Endothelial cell (in vitro differentiated cells): ENCODE data around the gene CDKN2AIP. TPM values are rescaled to one million over a fixed set of nuclear protein-coding genes. Genes with fewer than 3 reads are reported as not detected.

Experiments
- DNase-seq: peaks from one replicate; pipeline ENCODE4 v3.0.0; 2021; ENCODE audit warnings: low spot score
- H3K27ac Mint-ChIP-seq: one replicate; pipeline ENCODE4 v1.8.0; 2021; ENCODE audit warnings: mixed read lengths, inconsistent platforms; ENCODE audit not compliant: unreplicated experiment
- H3K27me3 Mint-ChIP-seq: one replicate; pipeline ENCODE4 v1.8.0; 2021; ENCODE audit warnings: mild to moderate bottlenecking, moderate library complexity, mixed read lengths, inconsistent platforms; ENCODE audit not compliant: unreplicated experiment
- H3K36me3 Mint-ChIP-seq: one replicate; pipeline ENCODE4 v1.8.0; 2021; ENCODE audit warnings: mild to moderate bottlenecking, low read depth, mixed read lengths, inconsistent platforms; ENCODE audit not compliant: unreplicated experiment
- H3K4me1 Mint-ChIP-seq: one replicate; pipeline ENCODE4 v1.8.0; 2021; ENCODE audit warnings: mild to moderate bottlenecking, mixed read lengths, inconsistent platforms; ENCODE audit not compliant: unreplicated experiment
- H3K4me3 Mint-ChIP-seq: one replicate; pipeline ENCODE4 v1.8.0; 2021; ENCODE audit warnings: mild to moderate bottlenecking, mixed read lengths, inconsistent platforms; ENCODE audit not compliant: unreplicated experiment
- H3K9me3 Mint-ChIP-seq: one replicate; pipeline ENCODE4 v1.8.0; 2021; ENCODE audit warnings: mixed read lengths, inconsistent platforms; ENCODE audit not compliant: unreplicated experiment
- CTCF ChIP-seq: fragments of 200-600 bp; sonication (generic); IDR thresholded peaks from one replicate; pipeline ENCODE4 v1.5.0; 2021; ENCODE audit warnings: antibody characterized with exemption; ENCODE audit not compliant: unreplicated experiment
- total RNA-seq: library from RNA; stranded (reverse); fragmentation: NEBNext Ultra II Directional; extraction: Animal tissue kit (Norgen Biotek cat#: 25700); gene quantifications from one replicate; pipeline ENCODE4 v1.2.1, GENCODE V29; 2021; ENCODE audit not compliant: unreplicated experiment

Gene CDKN2AIP
- total RNA-seq, 1 donor from 2014 or later = 22.0 TPM

DNA sequence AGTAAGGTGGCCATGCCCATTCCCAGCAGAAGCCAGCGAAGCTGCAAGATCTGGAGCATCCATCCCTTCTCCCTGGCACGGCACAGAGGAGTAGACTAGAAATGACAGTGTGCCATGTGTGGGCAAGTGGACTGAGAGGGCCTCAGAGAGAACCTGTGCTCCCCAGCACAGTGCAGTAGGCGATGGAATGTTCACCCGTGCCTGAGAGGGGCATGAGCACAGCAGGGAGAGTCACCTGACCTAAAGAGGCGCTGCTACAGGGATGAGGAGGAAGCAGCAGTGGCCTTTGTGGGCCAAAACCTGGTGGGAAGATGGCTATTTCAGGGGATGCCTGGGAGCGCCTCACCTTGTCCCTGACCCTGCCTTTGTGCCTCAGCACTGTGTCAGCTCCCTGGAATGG, 8.0 kb upstream of the CDKN2AIP start:
- H3K36me3 Mint-ChIP-seq = peaks cover 7% of the 10 kb centered on the region
- H3K4me1 Mint-ChIP-seq = peaks cover 36% of the 10 kb centered on the region
- no peak overlapping the region for H3K4me3 Mint-ChIP-seq
- H3K9me3 Mint-ChIP-seq = no peaks in the 10 kb centered on the region
- no peak for TF ChIP-seq CTCF
- H3K27ac Mint-ChIP-seq = no peak overlapping the region
- no peak for DNase-seq
- peaks cover 4% of the 10 kb centered on the region for H3K27me3 Mint-ChIP-seq

DNA sequence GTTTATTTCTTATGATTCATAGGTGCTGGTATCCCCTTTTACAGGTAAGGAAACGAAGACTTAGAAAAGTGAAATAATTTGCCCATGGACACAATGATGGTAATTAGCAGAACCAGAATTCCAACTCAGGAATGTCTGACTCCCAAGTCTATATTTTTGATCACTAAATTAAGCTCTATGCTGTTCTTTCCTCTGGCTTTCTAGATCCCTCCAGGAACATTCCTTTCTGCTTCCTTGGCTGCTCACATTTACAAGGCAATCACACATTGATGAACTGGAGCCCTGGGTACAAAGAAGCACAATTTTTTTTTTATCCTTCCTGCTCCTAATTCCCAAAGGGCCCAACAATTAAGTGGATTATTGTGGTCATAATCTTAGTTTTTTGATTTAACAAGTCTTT, 7.0 kb upstream of the CDKN2AIP start:
- peaks cover 42% of the 10 kb centered on the region for H3K4me1 Mint-ChIP-seq
- no peak overlapping the region for H3K4me3 Mint-ChIP-seq
- no peaks in the 10 kb centered on the region for H3K9me3 Mint-ChIP-seq
- H3K27ac Mint-ChIP-seq = no peak overlapping the region
- peaks cover 7% of the 10 kb centered on the region for H3K36me3 Mint-ChIP-seq
- DNase-seq = no peak
- H3K27me3 Mint-ChIP-seq = peaks cover 4% of the 10 kb centered on the region
- TF ChIP-seq CTCF = no peak

- Mint-ChIP-seq H3K27me3 (peaks cover 5% of the 10 kb centered on the region), H3K27ac (peak overlapping the region; percentile 90), H3K4me3 (no peak overlapping the region), H3K36me3 (peaks cover 7% of the 10 kb centered on the region), H3K4me1 (peaks cover 50% of the 10 kb centered on the region), H3K9me3 (no peaks in the 10 kb centered on the region)
- no peak for DNase-seq
- TF ChIP-seq CTCF = no peak
These were observed 5.8 kb upstream of the CDKN2AIP start for GRCh38 chr4:183438458-183439113.

DNA sequence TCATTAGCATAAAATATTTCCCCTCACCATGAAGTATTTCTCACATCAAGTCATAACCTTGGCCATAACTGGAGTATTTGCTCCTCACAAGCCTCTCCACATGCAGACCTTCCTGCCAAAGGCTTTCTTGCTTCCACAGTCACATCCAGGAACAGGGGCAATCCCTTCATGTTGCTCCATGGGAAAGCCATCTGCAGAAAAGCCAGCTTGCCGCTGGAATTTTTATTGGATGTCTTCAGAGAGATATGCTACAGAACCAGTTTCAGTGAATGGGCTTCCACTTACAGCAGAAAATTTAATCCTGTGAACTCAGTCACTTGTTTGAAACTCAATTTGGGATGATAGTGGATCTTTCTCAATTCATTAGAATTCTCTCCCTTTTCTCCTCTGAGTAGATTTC, 3.2 kb upstream of the CDKN2AIP start:
- peaks cover 6% of the 10 kb centered on the region for H3K36me3 Mint-ChIP-seq
- no peak for TF ChIP-seq CTCF
- no peaks in the 10 kb centered on the region for H3K9me3 Mint-ChIP-seq
- DNase-seq = no peak
- H3K4me1 Mint-ChIP-seq = peaks cover 60% of the 10 kb centered on the region
- no peak overlapping the region for H3K4me3 Mint-ChIP-seq
- peak overlapping the region; percentile 25 for H3K27ac Mint-ChIP-seq
- H3K27me3 Mint-ChIP-seq = peaks cover 10% of the 10 kb centered on the region

- peak overlapping the region; percentile 98 for H3K27ac Mint-ChIP-seq
- H3K4me3 Mint-ChIP-seq = peak overlapping the region; percentile 93
- DNase-seq = peak; percentile 63
- no peak for TF ChIP-seq CTCF
- H3K4me1 Mint-ChIP-seq = peaks cover 58% of the 10 kb centered on the region
- H3K27me3 Mint-ChIP-seq = peaks cover 7% of the 10 kb centered on the region
- H3K9me3 Mint-ChIP-seq = no peaks in the 10 kb centered on the region
- H3K36me3 Mint-ChIP-seq = peaks cover 15% of the 10 kb centered on the region
These were observed 702 bp upstream of the CDKN2AIP start for GRCh38 chr4:183443655-183444213.
